ENCODE measurements around the gene TREX2.

Gene TREX2

DNA sequence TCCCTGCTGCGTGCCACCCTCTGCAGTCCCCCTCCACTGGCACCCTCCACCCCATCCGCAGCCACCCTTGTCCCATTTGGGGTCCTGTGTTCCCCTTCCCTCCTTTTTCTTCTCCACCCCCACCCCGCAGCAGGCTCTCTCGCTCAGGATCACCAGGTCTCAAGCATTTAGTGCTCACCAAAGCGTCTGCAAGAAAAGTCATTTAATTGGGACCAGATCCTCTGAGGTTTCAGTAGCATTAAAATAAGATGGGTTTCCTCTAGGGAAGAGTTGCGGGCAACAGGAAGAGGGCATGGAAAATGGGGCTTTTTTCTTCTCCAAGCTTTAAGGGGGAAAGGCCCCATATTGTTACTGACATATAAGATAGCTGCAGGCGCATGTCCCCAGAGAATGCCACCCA is 29.4 kb upstream of the TREX2 start:
- no peak for DNase-seq

DNA sequence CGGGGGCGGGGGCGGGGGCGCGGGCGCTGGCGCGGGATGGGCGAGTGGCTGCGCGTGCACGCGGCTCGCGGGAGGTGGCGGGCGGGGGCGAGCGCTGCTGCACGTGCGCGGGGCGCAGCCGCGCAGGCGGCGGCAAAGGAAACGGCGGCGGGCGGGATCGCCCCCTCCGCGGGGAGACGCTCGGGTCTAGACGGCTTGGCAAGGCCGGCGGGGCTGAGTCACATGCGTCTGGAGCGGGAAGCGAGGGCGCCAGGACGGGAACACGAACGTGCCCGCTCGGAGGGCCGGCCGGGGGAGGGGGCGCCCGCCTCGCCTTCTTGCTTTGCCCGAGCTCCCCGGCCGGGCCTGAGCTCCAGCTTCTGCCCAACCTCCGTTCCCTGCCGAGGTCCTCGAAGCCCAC is 28.9 kb upstream of the TREX2 start:
- peak; percentile 48 for DNase-seq

GRCh38 chrX:153474266-153474665 is 28.4 kb upstream of the TREX2 start:
- no peak for DNase-seq

DNA sequence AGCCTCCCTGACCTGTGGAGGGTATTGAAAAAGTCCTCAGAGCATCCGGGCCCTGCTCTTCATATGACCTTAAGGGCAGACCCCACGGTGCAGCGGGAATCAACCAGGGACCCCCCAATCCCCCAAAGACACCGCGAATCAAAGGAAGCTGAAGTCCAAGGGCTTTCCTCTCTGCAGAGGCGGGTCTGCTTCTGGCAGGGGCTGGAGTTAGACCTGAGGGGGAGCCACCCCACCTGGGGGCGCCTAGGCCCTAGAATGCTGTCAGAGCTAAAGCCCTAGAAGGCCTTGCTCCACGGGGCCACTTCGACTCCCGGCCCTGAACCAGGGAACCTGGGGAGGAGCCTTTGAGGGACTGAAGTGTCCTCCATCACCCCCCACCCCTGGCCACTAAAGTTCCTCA is 27.3 kb upstream of the TREX2 start:
- DNase-seq = no peak

DNA sequence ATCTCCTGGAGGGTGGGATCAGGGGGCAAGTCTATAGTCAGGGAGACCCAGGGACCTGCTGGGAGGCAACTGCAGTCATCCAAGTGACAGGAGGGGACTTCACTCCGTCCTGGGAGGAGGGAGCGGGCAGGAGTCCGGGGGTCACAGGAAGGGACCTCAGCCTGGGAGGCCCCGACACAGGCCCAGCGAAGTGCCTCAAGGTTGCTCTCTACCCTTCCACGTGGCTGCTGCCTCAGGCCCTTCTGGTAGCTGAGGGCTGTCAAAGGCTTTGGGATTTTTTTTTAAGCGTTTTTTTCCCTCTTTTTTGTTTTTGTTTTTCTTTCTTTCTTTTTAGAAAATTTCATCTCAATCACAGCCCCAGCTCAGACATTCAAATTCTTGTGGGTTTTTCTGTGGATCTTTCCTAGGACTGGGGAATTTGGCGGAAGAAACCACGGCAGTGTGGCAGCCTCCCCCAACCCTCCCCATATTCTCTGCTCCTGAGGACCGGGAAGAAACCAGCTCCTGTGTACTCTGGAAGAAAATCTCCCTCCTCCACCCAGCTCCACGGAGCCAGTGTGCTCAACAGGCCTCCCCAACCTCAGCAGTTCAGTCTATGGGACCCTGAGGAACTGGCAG is 25.9 kb upstream of the TREX2 start:
- no peak for DNase-seq

DNA sequence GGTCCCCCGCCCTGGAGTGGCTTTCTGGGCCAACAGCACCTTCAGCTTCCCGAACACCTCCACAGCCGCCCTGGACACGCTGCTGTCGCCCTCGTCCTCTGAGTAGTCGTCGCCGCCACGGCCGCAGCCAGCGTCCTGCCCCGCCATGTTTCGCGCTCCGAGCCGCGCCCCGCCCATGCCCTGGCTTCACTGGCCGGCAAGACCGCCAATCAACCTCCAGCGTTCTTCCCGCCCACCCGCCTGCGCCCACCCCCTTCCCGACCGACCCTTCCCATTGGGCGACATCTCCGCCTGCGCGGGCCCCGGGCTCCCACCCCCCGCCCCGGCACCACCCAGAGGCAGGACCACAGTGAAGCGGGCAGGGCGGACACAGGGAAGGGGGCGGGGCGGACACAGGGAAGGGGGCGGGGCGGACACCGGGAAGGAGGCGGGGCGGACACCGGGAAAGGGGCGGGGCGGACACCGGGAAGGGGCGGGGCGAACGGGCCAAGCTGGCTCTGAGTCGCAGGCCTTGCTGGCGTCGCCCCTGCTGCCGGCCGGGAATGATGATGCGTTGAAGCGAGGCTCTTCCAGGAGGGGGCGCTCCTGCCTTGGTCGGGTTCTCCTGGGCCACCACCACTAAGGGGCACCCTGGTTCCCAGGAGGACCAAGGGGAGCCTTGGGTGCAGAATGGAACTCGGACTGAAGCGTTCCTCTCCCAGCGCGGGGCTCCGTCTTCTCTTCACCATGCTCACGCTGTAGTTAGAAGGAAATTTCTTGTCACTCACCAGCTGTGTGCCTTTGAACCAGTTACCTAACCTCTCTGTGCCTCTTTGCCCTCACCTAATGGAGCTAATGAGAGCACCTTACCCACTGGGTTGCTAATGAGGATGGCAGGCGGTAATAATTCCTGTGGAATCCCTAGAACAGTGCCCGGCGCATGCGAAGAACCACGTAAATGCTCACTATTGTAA is 24.8 kb upstream of the TREX2 start, which contains the start of gene HAUS7:
Gene HAUS7 (minus strand): TSS at position 166 of the 953 bp plus-strand sequence. CDS start 19 bp downstream, at position 147.
- peak; percentile 88 for DNase-seq

DNA sequence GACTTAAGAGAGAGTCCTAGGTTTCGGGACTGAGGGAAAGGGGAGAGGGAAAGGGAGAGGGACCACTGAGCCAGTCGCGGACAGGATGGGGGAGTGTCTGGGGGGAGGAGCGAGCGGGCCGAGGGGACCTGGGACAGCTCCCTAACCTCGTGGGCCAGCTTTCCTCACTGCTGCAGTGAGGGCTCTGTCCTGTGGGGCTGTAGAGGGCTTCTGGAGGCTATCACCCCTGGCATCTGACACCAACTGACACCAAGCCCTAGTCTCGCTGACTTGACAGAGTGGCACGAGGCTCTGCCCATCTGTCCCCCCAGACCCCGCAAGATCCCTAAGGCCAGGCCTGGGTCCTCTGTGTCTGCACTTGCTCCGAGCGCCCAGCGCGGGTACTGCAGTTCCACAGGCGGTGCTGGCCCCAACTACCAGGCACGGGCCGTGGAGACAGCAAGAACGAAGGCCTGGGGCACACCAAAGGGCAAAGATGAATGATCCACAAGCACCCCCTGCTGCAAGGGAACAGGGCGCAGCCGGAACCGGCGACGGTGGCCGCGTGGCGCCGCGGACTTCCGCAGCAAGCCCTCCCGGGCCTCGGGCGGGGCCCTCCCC is 24.1 kb upstream of the TREX2 start:
- DNase-seq = peak; percentile 50

GRCh38 chrX:153468008-153468580 is 22.2 kb upstream of the TREX2 start:
- DNase-seq = no peak

GRCh38 chrX:153465691-153466380 is 20.0 kb upstream of the TREX2 start:
- no peak for DNase-seq

GRCh38 chrX:153464116-153464515 is 18.3 kb upstream of the TREX2 start:
- DNase-seq = no peak

DNA sequence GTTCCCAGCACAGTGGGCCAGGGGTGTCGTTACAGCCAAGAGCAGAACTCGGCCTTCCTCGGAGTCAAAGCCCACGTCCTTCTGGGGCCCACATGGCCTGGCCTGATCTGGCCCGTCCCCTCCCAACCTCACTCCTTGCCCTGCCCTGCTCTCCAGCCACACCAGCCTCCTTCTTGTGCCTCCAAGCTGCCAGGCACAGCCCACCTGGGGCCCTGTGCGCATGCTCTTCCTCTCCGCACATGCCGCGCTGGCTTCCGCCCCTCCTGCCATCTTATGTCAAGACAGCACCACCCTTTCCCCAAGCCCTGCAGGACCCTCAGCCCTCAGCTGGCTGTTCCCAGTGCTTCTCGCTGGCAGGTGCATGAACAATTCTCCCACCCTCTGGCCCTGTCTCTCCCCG is 17.7 kb upstream of the TREX2 start:
- no peak for DNase-seq

GRCh38 chrX:153463031-153463430 is 17.2 kb upstream of the TREX2 start:
- DNase-seq = no peak

- no peak for DNase-seq
Measured at GRCh38 chrX:153462291-153462690, 16.4 kb upstream of the TREX2 start.

GRCh38 chrX:153460826-153461225 is 15.0 kb upstream of the TREX2 start:
- DNase-seq = peak; percentile 60

- DNase-seq = no peak
Measured at GRCh38 chrX:153459986-153460385, 14.1 kb upstream of the TREX2 start.

DNA sequence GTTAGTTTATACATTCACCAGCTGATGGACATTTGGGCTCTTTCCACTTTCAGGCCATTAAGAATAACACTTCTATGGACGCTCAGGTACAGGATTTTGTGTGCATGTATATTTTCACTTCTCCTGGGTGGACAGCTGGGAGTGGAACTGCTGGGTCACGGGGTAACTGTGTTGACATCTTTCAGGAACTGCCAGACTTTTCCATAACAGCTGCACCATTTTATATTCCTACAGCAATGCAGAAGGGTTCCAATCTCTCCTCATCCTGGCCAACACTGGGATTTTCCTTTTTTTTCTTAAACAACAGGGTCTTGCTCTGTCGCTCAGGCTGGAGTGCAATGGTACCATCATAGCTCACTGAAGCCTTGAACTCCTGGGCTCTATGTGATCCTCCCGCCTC is 12.6 kb upstream of the TREX2 start:
- no peak for DNase-seq

GRCh38 chrX:153457827-153458466 is 12.1 kb upstream of the TREX2 start:
- no peak for DNase-seq

DNA sequence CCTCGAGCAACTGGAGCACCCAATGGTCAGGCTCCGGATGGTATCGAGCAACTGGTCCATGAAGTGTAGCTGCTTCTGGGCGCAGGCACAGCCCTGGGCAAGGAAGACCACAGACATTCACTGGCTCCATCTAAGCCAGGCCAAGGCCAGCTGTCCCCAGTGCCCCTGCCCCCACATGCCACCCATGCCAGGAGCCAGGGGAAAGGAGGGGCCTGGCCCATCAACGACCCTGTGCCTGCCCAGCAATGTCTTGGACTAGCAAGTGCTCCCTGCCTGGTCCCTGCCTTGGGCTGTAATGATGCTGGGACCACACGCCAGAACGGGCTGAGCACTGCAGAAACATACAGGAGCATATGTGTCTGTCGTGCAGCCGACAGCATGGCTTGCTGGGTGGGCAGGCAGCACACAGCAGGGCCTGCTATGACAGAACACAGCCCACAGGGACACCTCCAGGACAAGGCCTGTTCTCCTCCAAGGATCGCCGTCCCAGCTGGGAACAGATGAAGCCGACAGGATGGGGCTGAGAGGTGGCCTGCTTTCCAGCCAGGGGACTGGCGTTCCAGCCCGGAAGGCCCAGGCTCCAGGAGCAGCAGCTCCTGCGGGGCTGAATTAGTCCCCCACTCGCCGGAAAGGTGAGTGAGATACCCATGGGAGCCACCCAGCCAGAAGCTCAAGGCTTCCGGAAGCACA is 11.4 kb upstream of the TREX2 start:
- no peak for DNase-seq

GRCh38 chrX:153456704-153457103 is 10.8 kb upstream of the TREX2 start:
- DNase-seq = no peak

- no peak for DNase-seq
Measured at GRCh38 chrX:153456161-153456560, 10.3 kb upstream of the TREX2 start.

GRCh38 chrX:153455571-153455970 is 9.7 kb upstream of the TREX2 start:
- DNase-seq = no peak
